K562 (cell line): ENCODE data around the gene USP35. TPM values are rescaled to one million over a fixed set of nuclear protein-coding genes. Genes with fewer than 3 reads are reported as not detected.

Experiments used
- ARID1B ChIP-seq: fragments of 450-650 bp; IDR thresholded peaks from 2 replicates; pipeline ENCODE4 v1.6.1; 2016; ENCODE audit warnings: antibody characterized with exemption, mild to moderate bottlenecking, inconsistent platforms
- FOXJ2 ChIP-seq: fragments of 200-800 bp; sonication (Bioruptor generic); IDR thresholded peaks from 2 replicates; pipeline ENCODE4 v1.6.1; 2016; ENCODE audit warnings: missing genetic modification characterization, missing compliant biosample characterization
- HINFP ChIP-seq: fragments of 450-650 bp; conservative IDR thresholded peaks from 2 replicates; pipeline ENCODE4 v1.6.1; 2016; ENCODE audit warnings: missing genetic modification characterization, low read depth, mild to moderate bottlenecking, control low read depth, missing compliant biosample characterization
- L3MBTL2 ChIP-seq: fragments of 450-650 bp; IDR thresholded peaks from 2 replicates; pipeline ENCODE4 v1.6.1; 2016; ENCODE audit warnings: mild to moderate bottlenecking, moderate library complexity
- MCM2 ChIP-seq: fragments of 450-650 bp; IDR thresholded peaks from 2 replicates; pipeline ENCODE4 v1.6.1; 2017; ENCODE audit warnings: low read depth, mild to moderate bottlenecking
- MYC ChIP-seq, 2 experiments: fragments of 250-450 bp in 1 of 2; sonication (Bioruptor Pico) in 1 of 2; IDR thresholded peaks; 2 replicates each; pipeline versions ENCODE4 v1.5.1 to v1.6.1; 2012 to 2021; ENCODE audit warnings: low read depth in 2 of 2, borderline replicate concordance in 1 of 2, improper control_type of control experiment in 1 of 2, low read length in 1 of 2, mild to moderate bottlenecking in 1 of 2, moderate library complexity in 1 of 2
- MYNN ChIP-seq, 2 experiments: sonication (generic); formaldehyde crosslinking in 1 of 2; IDR thresholded peaks; 2 replicates each; pipeline versions ENCODE4 v1.5.0 to v1.6.1; 2016 to 2020; ENCODE audit warnings: antibody characterized with exemption in 1 of 2, missing genetic modification reagents in 1 of 2
- NCOA2 ChIP-seq, 2 experiments: fragments of 450-650 bp; IDR thresholded peaks; 2 replicates each; pipeline ENCODE4 v1.6.1; 2018; ENCODE audit warnings: mild to moderate bottlenecking in 2 of 2, moderate library complexity in 1 of 2; ENCODE audit not compliant: partially characterized antibody in 2 of 2
- NFIX ChIP-seq: fragments of 250-450 bp; sonication (Bioruptor Pico); IDR thresholded peaks from 2 replicates; pipeline ENCODE4 v1.4.0; 2020; ENCODE audit warnings: low read depth, mild to moderate bottlenecking, moderate library complexity
- PBX2 ChIP-seq, 2 experiments: IDR thresholded peaks in 1 of 2; conservative IDR thresholded peaks in 1 of 2; 2 replicates each; pipeline ENCODE4 v1.6.1; 2016; ENCODE audit warnings: low read depth in 2 of 2, mild to moderate bottlenecking in 1 of 2, missing compliant biosample characterization in 1 of 2, missing genetic modification characterization in 1 of 2, moderate library complexity in 1 of 2
- SMAD1 ChIP-seq: fragments of 150-350 bp; IDR thresholded peaks from 2 replicates; pipeline ENCODE4 v1.6.1; 2014; ENCODE audit warnings: low read length, low read depth; ENCODE audit not compliant: partially characterized antibody
- U2AF1 ChIP-seq: fragments of 200-400 bp; formaldehyde crosslinking; optimal IDR thresholded peaks from 2 replicates; pipeline ENCODE3; 2017; ENCODE audit warnings: mild to moderate bottlenecking, low read depth, low read length, moderate library complexity
- XRCC3 ChIP-seq: fragments of 450-650 bp; IDR thresholded peaks from 2 replicates; pipeline ENCODE4 v1.6.1; 2017; ENCODE audit warnings: mild to moderate bottlenecking, moderate library complexity
- ZNF395 ChIP-seq: fragments of 200-800 bp; sonication (Bioruptor generic); IDR thresholded peaks from 2 replicates; pipeline ENCODE4 v1.6.1; 2017; ENCODE audit warnings: missing genetic modification characterization, missing compliant biosample characterization
- polyA plus RNA-seq, 8 experiments: library from polyadenylated mRNA; depleted of rRNA in 4 of 8; stranded (reverse) in 5 of 8; unstranded in 3 of 8; fragments of >200 nt; fragmentation: Nextera tagmentation in 2 of 8; fragmentation: Illumina TruSeq in 1 of 8; extraction: Ambion mirVana in 2 of 8; extraction: Trizol in 1 of 8; gene quantifications; 2 replicates each; pipeline versions ENCODE4 v1.2.1 to v1.2.3, GENCODE V29; 2011 to 2014; ENCODE audit warnings: inconsistent platforms in 1 of 8, missing spikeins in 1 of 8
- total RNA-seq, 7 experiments: library from RNA; depleted of rRNA in 6 of 7; stranded (reverse); fragments of >200 nt in 6 of 7; fragmentation: Illumina TruSeq in 2 of 7; extraction: Trizol in 2 of 7; gene quantifications; 2 replicates each; pipeline versions ENCODE4 v1.2.1 to v1.2.3, GENCODE V29; 2011 to 2021; ENCODE audit warnings: low replicate concordance in 1 of 7

Gene USP35
- total and polyA plus RNA-seq, 9 of the 15 experiments (the other 6 are each of a cell fraction or from before 2014, with no cell fraction given) = 0.01 to 4.8 (median 3.6) TPM

GRCh38 chr11:78230161-78230877, 41.6 kb downstream of the USP35 start (continued):
- no peak for TF ChIP-seq MYNN (IDR thresholded peaks at IDR 0.05)
- no peak for TF ChIP-seq MYNN (CRISPR knock-in tag; IDR thresholded peaks at IDR 0.05)
- TF ChIP-seq NCOA2 (IDR thresholded peaks at IDR 0.05; ENCODE audit: partially characterized antibody in 2 of 2) = peak in 1 of 2 experiments; percentile 20
- TF ChIP-seq XRCC3 = no peak
- no peak for TF ChIP-seq MCM2
- peak; percentile 88 for TF ChIP-seq FOXJ2 (tag)
- peak; percentile 87 for TF ChIP-seq MYC (IDR thresholded peaks at IDR 0.05; ENCODE audit: low read depth, low read length)
- no peak for TF ChIP-seq MYC (CRISPR knock-in tag; IDR thresholded peaks at IDR 0.05; ENCODE audit: borderline replicate concordance, low read depth)
- no peak for TF ChIP-seq U2AF1
- TF ChIP-seq ZNF395 = 0 out of 2 replicates have a peak, but pooled peaks have one; percentile 30
- TF ChIP-seq HINFP = no peak
- peak; percentile 92 for TF ChIP-seq SMAD1
- peak; percentile 92 for TF ChIP-seq NFIX
- peak; percentile 41; the same call in 1 of the 2 replicates for TF ChIP-seq ARID1B
- 0 out of 2 replicates have a peak, but pooled peaks have one; percentile 48 for TF ChIP-seq L3MBTL2
- no peak for TF ChIP-seq PBX2 (CRISPR knock-in tag; IDR thresholded peaks at IDR 0.05; ENCODE audit: low read depth)
- TF ChIP-seq PBX2 (tag; conservative IDR thresholded peaks at IDR 0.05; ENCODE audit: low read depth) = peak; percentile 71
